HepG2 (cell line): ENCODE data around the gene PDLIM5. TPM values are rescaled to one million over a fixed set of nuclear protein-coding genes. Genes with fewer than 3 reads are reported as not detected.
"Not testable (repeated sequence)": the region's sequence is repeated elsewhere in the genome, so short reads cannot be mapped to it uniquely, and the experiment has no call there.

Experiments used
- ATAC-seq: fragments of 200-7000 bp; cut with Tn5 transposase; 3 replicates; pipeline ENCODE4 v1.9.1; 2020; ENCODE audit warnings: mild to moderate bottlenecking, moderate library complexity
- BruUV-seq: library from RNA; stranded (reverse); fragments of 400-500 nt; replicated peaks from 2 replicates; lab custom pipeline; 2021; lab: Mats Ljungman, UMichigan
- CTCF ChIA-PET: fragments of 300-600 bp; formaldehyde crosslinking; extraction: SDS; loops from one replicate; lab custom pipeline; 2021; ENCODE audit warnings: low total read pairs, inconsistent platforms, low intra/inter-chr PET ratio; lab: Yijun Ruan, JAX
- POLR2A ChIA-PET: fragments of 350-600 bp; sonication (Branson Sonifier 250); formaldehyde crosslinking; loops from one replicate; lab custom pipeline; 2020; ENCODE audit warnings: antibody characterized with exemption, inconsistent platforms; lab: Yijun Ruan, JAX
- DNase-seq: peaks from one replicate; pipeline ENCODE4 v3.0.0-alpha.2; 2015; ENCODE audit warnings: low spot score
- FAIRE-seq: peaks from 3 replicates; lab custom pipeline; 2011; peaks lifted over from hg19 to GRCh38; lab: Jason Lieb, UNC
- H2AFZ ChIP-seq: one replicate; pipeline ENCODE4 v1.6.1; 2011; ENCODE audit warnings: low read length, inconsistent platforms
- H3K27ac ChIP-seq: fragments of 300-600 bp; 3 replicates; pipeline ENCODE4 v1.8.0; 2011; ENCODE audit warnings: mixed run types, mild to moderate bottlenecking, mixed read lengths, low read length, inconsistent platforms; ENCODE audit not compliant: insufficient read depth; ENCODE audit errors: extremely low read length
- H3K27me3 ChIP-seq, 2 experiments: fragments of 200-600 bp in 1 of 2; 2 replicates in 1 of 2; 3 replicates in 1 of 2; pipeline versions ENCODE4 v1.6.0 to v1.8.0; 2011; ENCODE audit warnings: low read length in 2 of 2, mild to moderate bottlenecking in 2 of 2, moderate library complexity in 2 of 2, inconsistent platforms in 1 of 2; ENCODE audit not compliant: insufficient read depth in 2 of 2, control insufficient read depth in 1 of 2
- H3K36me3 ChIP-seq, 2 experiments: fragments of 200-600 bp in 1 of 2; replicated peaks in 1 of 2; 2 replicates in 1 of 2; 3 replicates in 1 of 2; pipeline versions ENCODE4 v1.5.1 to v1.8.0; 2011; ENCODE audit warnings: low read length in 2 of 2, inconsistent platforms in 1 of 2; ENCODE audit not compliant: insufficient read depth in 2 of 2, control insufficient read depth in 1 of 2
- H3K4me1 ChIP-seq: 2 replicates; pipeline ENCODE4 v1.5.1; 2012; ENCODE audit warnings: low read length, inconsistent platforms; ENCODE audit not compliant: insufficient read depth
- H3K4me2 ChIP-seq: 2 replicates; pipeline ENCODE4 v1.6.0; 2011; ENCODE audit warnings: low read depth, low read length, inconsistent platforms
- H3K4me3 ChIP-seq, 3 experiments: fragments of 200-600 bp in 1 of 3; sonication (generic), shearing (Covaris generic) in 1 of 3; replicated peaks in 1 of 3; 2 replicates each; pipeline ENCODE4 v1.5.1; 2011 to 2016; ENCODE audit warnings: low read length in 3 of 3, inconsistent platforms in 2 of 3, low read depth in 2 of 3, mild to moderate bottlenecking in 2 of 3, control low read depth in 1 of 3, mixed read lengths in 1 of 3; ENCODE audit not compliant: insufficient read depth in 1 of 3
- H3K79me2 ChIP-seq: one replicate; pipeline ENCODE4 v1.6.1; 2011; ENCODE audit warnings: low read length, inconsistent platforms; ENCODE audit not compliant: insufficient read depth
- H3K9ac ChIP-seq: 2 replicates; pipeline ENCODE4 v1.6.0; 2011; ENCODE audit warnings: mild to moderate bottlenecking, low read depth, low read length, inconsistent platforms; ENCODE audit not compliant: insufficient read depth
- H3K9me3 ChIP-seq: 2 replicates; pipeline ENCODE4 v1.5.1; 2012; ENCODE audit warnings: mild to moderate bottlenecking, low read length
- H4K20me1 ChIP-seq: 2 replicates; pipeline ENCODE4 v1.6.0; 2011; ENCODE audit warnings: inconsistent platforms, mild to moderate bottlenecking, low read length, moderate library complexity; ENCODE audit not compliant: insufficient read depth
- ATF1 ChIP-seq: IDR thresholded peaks from 2 replicates; pipeline ENCODE4 v1.6.1; 2016; ENCODE audit warnings: mild to moderate bottlenecking, control low read depth
- NCOA1 ChIP-seq: sonication (generic); formaldehyde crosslinking; IDR thresholded peaks from 2 replicates; pipeline ENCODE4 v1.9.0; 2021; ENCODE audit warnings: missing genetic modification reagents
- PTBP1 ChIP-seq: fragments of 200-400 bp; formaldehyde crosslinking; IDR thresholded peaks from 2 replicates; pipeline ENCODE4 v1.6.1; 2018; ENCODE audit warnings: low read length, low read depth; ENCODE audit not compliant: poor library complexity, severe bottlenecking
- REPIN1 ChIP-seq: sonication (generic); formaldehyde crosslinking; IDR thresholded peaks from 2 replicates; pipeline ENCODE4 v1.8.0; 2022; ENCODE audit warnings: missing genetic modification reagents, low read depth, mild to moderate bottlenecking, borderline replicate concordance
- WGBS: methylation state at CpG from one replicate; pipeline ENCODE4 v1.1.6; 2017; ENCODE audit warnings: low lambda C conversion rate; 5-methylcytosine and 5-hydroxymethylcytosine counted together
- in situ Hi-C: cut with HindIII; loops from 2 replicates; pipeline ENCODE4 v1.10.0; 2017; ENCODE audit warnings: low pct_unique_long_range_greater_than_20kb; ENCODE audit not compliant: extremely low pct_ligation_motif_present
- intact Hi-C: fragments of 100-400 bp; cut with micrococcal nuclease; formaldehyde crosslinking; loops from one replicate; pipeline ENCODE4 v1.10.0; 2022; ENCODE audit not compliant: unreplicated experiment
- polyA plus RNA-seq, 8 experiments: library from polyadenylated mRNA; depleted of rRNA in 3 of 8; stranded (reverse) in 7 of 8; unstranded in 1 of 8; fragments of >200 nt; fragmentation: Illumina TruSeq in 4 of 8; extraction: Trizol in 4 of 8; gene quantifications; 2 replicates each; pipeline versions ENCODE4 v1.2.1 to v1.2.3, GENCODE V29; 2011 to 2016; ENCODE audit warnings: low read depth in 4 of 8, missing spikeins in 1 of 8, mixed read lengths in 1 of 8; ENCODE audit not compliant: insufficient read depth in 1 of 8
- total RNA-seq, 5 experiments: library from RNA; depleted of rRNA; stranded (reverse); fragments of >200 nt; fragmentation: Illumina TruSeq; extraction: Trizol; gene quantifications; 2 replicates each; pipeline ENCODE4 v1.2.3, GENCODE V29; 2016; ENCODE audit warnings: low read depth in 1 of 5
- TF ChIP-seq, protein P1 (sequence below): IDR thresholded peaks from 2 replicates; pipeline ENCODE4 v1.6.1; 2018; ENCODE audit warnings: missing genetic modification reagents
- TF ChIP-seq, protein P2 (sequence below): sonication (generic); formaldehyde crosslinking; IDR thresholded peaks from 2 replicates; pipeline ENCODE4 v1.8.1; 2023; ENCODE audit warnings: mild to moderate bottlenecking, moderate library complexity, missing genetic modification reagents

Gene PDLIM5
- total and polyA plus RNA-seq, 2 of the 13 experiments (the other 11 are each of a cell fraction or from before 2014, with no cell fraction given): 52.8 to 119 TPM

DNA sequence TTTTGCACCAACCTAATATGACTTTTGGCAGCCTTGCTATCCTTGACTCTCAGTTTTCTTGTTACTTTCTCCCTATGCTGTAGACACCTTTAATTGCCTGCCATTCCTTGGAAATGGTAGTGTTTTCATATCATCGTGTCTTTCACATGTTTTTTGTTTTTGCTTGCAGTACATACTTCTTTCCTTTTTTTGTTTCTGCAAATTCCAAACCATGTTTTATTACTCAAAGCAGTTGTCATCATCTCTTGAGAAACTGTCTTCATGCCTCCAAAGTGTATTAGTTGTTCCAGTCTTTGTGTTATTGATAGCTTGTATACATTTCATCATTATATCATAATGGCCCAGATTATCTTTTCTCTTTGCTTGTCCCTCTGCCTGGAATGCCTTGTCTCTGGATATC is 57.1 kb downstream of the PDLIM5 start:
- Histone ChIP-seq H3K36me3 (no peaks in the 10 kb centered on the region; a peak in 1 of 5 replicates), H3K79me2 (peaks cover 33% of the 10 kb centered on the region), H3K4me3 (no peak overlapping the region), H3K4me1 (peaks cover 38% of the 10 kb centered on the region), H3K9me3 (no peaks in the 10 kb centered on the region), H3K27ac (no peak overlapping the region), H3K27me3 (no peaks in the 10 kb centered on the region), H4K20me1 (0 out of 2 replicates have a peak, but pooled peaks cover 6% of the 10 kb centered on the region), H3K4me2 (no peak overlapping the region), H3K9ac (no peak overlapping the region), H2AFZ (no peak overlapping the region)
- WGBS: 95% methylated on average over 1 of the region's 1 CpG
- in situ Hi-C loops (no loop called here), intact Hi-C loops (loop anchor here (5.0 kb wide), 1 partner anchor 57 kb away; the partner anchor contains the start of gene PDLIM5)
- DNase-seq (no peak), FAIRE-seq (no peak), ATAC-seq (no peak)
- CTCF ChIA-PET: no interaction called here
- TF ChIP-seq REPIN1 (CRISPR knock-in tag): no peak
- TF ChIP-seq, protein P1, sequence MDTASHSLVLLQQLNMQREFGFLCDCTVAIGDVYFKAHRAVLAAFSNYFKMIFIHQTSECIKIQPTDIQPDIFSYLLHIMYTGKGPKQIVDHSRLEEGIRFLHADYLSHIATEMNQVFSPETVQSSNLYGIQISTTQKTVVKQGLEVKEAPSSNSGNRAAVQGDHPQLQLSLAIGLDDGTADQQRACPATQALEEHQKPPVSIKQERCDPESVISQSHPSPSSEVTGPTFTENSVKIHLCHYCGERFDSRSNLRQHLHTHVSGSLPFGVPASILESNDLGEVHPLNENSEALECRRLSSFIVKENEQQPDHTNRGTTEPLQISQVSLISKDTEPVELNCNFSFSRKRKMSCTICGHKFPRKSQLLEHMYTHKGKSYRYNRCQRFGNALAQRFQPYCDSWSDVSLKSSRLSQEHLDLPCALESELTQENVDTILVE (CRISPR knock-in tag): no peak
- TF ChIP-seq ATF1 (CRISPR knock-in tag): no peak
- no TSS peak for BruUV-seq
- POLR2A ChIA-PET: no interaction called here

DNA sequence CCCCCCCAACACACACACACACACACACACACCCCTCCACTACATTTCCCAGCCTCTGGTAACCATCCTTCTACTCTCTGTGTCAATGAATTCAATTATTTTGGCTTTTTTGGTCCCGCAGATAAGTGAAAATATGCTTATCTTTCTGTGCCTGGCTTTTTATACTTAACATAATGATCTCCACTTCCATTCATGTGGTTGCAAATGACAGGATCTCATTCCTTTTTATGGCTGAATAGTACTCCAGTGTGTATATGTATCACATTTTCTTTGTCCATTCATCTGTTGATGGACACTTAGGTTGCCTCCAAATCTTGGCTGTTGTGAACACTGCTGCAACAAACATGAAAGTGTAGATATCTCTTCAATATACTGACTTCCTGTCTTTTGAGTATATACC is 59.8 kb downstream of the PDLIM5 start:
- Histone ChIP-seq H3K4me3 (no peak overlapping the region), H3K9me3 (no peaks in the 10 kb centered on the region), H3K36me3 (no peaks in the 10 kb centered on the region; a peak in 1 of 5 replicates), H4K20me1 (0 out of 2 replicates have a peak, but pooled peaks cover 6% of the 10 kb centered on the region)
- no peak for ATAC-seq
- DNase-seq: no peak
- no peak for FAIRE-seq
- TF ChIP-seq NCOA1 (no peak), PTBP1 (no peak)
- TF ChIP-seq, protein P2, sequence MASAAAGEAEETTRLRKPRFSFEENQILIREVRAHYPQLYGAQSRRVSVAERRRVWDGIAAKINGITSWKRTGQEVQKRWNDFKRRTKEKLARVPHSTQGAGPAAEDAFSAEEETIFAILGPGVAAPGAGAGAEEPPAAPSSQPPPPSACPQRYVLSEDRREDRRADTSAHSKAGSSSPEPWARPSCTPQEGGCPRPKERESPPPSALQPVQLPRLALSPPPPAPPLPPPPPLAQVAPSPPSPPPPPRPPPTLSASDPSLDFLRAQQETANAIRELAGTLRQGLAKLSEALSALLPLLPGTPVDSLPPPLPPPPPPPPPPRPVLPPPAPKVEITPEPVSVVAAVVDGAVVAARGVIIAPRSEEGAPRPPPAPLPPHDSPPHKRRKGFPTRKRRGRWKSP (CRISPR knock-in tag): no peak
- TF ChIP-seq, all 625 proteins: peak for 0
- H3K4me1 ChIP-seq: peaks cover 50% of the 10 kb centered on the region
- BruUV-seq: no TSS peak
- no peak overlapping the region for H2AFZ ChIP-seq
- ChIA-PET POLR2A (no interaction called here), CTCF (no interaction called here)
- in situ Hi-C loops (no loop called here), intact Hi-C loops (no loop called here)
- H3K27me3 ChIP-seq: no peaks in the 10 kb centered on the region
- no peak overlapping the region for H3K4me2 ChIP-seq
- no peak overlapping the region for H3K9ac ChIP-seq
- H3K79me2 ChIP-seq: peaks cover 52% of the 10 kb centered on the region
- no peak overlapping the region for H3K27ac ChIP-seq
- WGBS: 98% methylated on average over 1 of the region's 1 CpG

DNA sequence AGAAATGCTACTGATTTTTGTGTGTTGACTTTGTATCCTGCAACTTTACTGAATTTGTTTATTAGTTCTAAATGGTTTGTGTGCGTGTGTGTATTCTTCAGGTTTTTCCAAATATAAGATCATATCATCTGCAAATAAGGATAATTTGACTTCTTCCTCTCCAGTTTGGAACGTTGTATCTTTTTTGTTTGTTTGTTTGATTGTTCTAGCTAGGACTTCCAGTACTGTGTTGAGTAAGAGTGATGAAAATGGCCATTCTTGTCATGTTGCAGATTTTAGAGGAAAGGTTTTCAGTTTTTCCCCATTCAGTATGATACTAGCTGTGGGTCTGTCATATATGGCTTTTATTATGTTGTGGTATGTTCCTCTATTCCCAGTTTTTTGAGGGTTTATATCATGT is 61.8 kb downstream of the PDLIM5 start:
- POLR2A ChIA-PET, H2AFZ ChIP-seq, FAIRE-seq, H3K4me3 ChIP-seq, H3K4me2 ChIP-seq, H3K27ac ChIP-seq, CTCF ChIA-PET, ATAC-seq, in situ Hi-C loops, H3K9me3 ChIP-seq, H3K9ac ChIP-seq, H3K27me3 ChIP-seq, BruUV-seq, H3K36me3 ChIP-seq, H4K20me1 ChIP-seq, intact Hi-C loops, DNase-seq: not testable (repeated sequence)
- WGBS: 82% methylated on average over 2 of the region's 2 CpGs
- Histone ChIP-seq H3K79me2 (peaks cover 60% of the 10 kb centered on the region), H3K4me1 (peaks cover 45% of the 10 kb centered on the region)
